Mucosa of rectum (tissue), 2 donors: Measurements from ENCODE around the gene DMBT1.

Experiments
- H3K27ac ChIP-seq, 2 donors: one replicate each; pipeline ENCODE4 v1.7.0; 2013; ENCODE audit warnings: inconsistent platforms in 2 of 2, low read depth in 2 of 2, low read length in 2 of 2
- H3K27me3 ChIP-seq, 2 donors: one replicate each; pipeline ENCODE4 v1.7.0; 2013; ENCODE audit warnings: low read length in 2 of 2; ENCODE audit not compliant: control insufficient read depth in 2 of 2, insufficient read depth in 2 of 2
- H3K36me3 ChIP-seq, 2 donors: one replicate each; pipeline ENCODE4 v1.7.0; 2013; ENCODE audit warnings: low read length in 2 of 2; ENCODE audit not compliant: control insufficient read depth in 2 of 2, insufficient read depth in 2 of 2
- H3K4me1 ChIP-seq, 2 donors: one replicate each; pipeline ENCODE4 v1.7.0; 2013; ENCODE audit warnings: low read length in 2 of 2, mild to moderate bottlenecking in 1 of 2; ENCODE audit not compliant: control insufficient read depth in 2 of 2, insufficient read depth in 2 of 2
- H3K4me3 ChIP-seq, 2 donors: one replicate each; pipeline ENCODE4 v1.7.0; 2013; ENCODE audit warnings: low read length in 2 of 2
- H3K9ac ChIP-seq, 2 donors: one replicate each; pipeline ENCODE4 v1.7.0; 2013; ENCODE audit warnings: low read length in 2 of 2, low read depth in 1 of 2, mild to moderate bottlenecking in 1 of 2
- H3K9me3 ChIP-seq, 2 donors: one replicate each; pipeline ENCODE4 v1.7.0; 2013; ENCODE audit warnings: low read length in 2 of 2; ENCODE audit not compliant: control insufficient read depth in 2 of 2
- donor health status: healthy.
- donor health status: Normal muscosa, but diverticular disease.

The DMBT1 gene

GRCh38 chr10:122663516-122664130 lies 103.1 kb downstream of the DMBT1 start:
- Histone ChIP-seq H3K9ac (no peak overlapping the region), H3K27me3 (peaks cover 0 to 6% of the 10 kb centered on the region in 2 donors), H3K27ac (no peak overlapping the region), H3K9me3 (no peaks in the 10 kb centered on the region), H3K36me3 (no peaks in the 10 kb centered on the region), H3K4me3 (no peak overlapping the region), H3K4me1 (no peaks in the 10 kb centered on the region)

GRCh38 chr10:122664501-122664900 lies 103.9 kb downstream of the DMBT1 start:
- no peaks in the 10 kb centered on the region for H3K4me1 ChIP-seq
- peaks cover 0 to 6% of the 10 kb centered on the region in 2 donors for H3K27me3 ChIP-seq
- no peaks in the 10 kb centered on the region for H3K9me3 ChIP-seq
- no peak overlapping the region for H3K9ac ChIP-seq
- H3K36me3 ChIP-seq: no peaks in the 10 kb centered on the region
- H3K4me3 ChIP-seq: no peak overlapping the region
- H3K27ac ChIP-seq: no peak overlapping the region

GRCh38 chr10:122665329-122665860 lies 104.8 kb downstream of the DMBT1 start:
- H3K9ac ChIP-seq: no peak overlapping the region
- H3K4me1 ChIP-seq: no peaks in the 10 kb centered on the region
- peaks cover 0 to 6% of the 10 kb centered on the region in 2 donors for H3K27me3 ChIP-seq
- no peak overlapping the region for H3K27ac ChIP-seq
- no peaks in the 10 kb centered on the region for H3K9me3 ChIP-seq
- no peaks in the 10 kb centered on the region for H3K36me3 ChIP-seq
- H3K4me3 ChIP-seq: no peak overlapping the region

- no peak overlapping the region for H3K9ac ChIP-seq
- H3K4me3 ChIP-seq: no peak overlapping the region
- no peaks in the 10 kb centered on the region for H3K36me3 ChIP-seq
- H3K4me1 ChIP-seq: no peaks in the 10 kb centered on the region
- H3K27ac ChIP-seq: no peak overlapping the region
- H3K9me3 ChIP-seq: no peaks in the 10 kb centered on the region
- peaks cover 0 to 6% of the 10 kb centered on the region in 2 donors for H3K27me3 ChIP-seq
Observed at GRCh38 chr10:122665946-122666345, 105.4 kb downstream of the DMBT1 start.

GRCh38 chr10:122669045-122669444 lies 108.5 kb downstream of the DMBT1 start:
- Histone ChIP-seq H3K27ac (no peak overlapping the region), H3K27me3 (peaks cover 0 to 6% of the 10 kb centered on the region in 2 donors), H3K9me3 (no peaks in the 10 kb centered on the region), H3K36me3 (no peaks in the 10 kb centered on the region), H3K4me3 (no peak overlapping the region), H3K9ac (no peak overlapping the region), H3K4me1 (no peaks in the 10 kb centered on the region)

- H3K9ac ChIP-seq: no peak overlapping the region
- H3K4me1 ChIP-seq: no peaks in the 10 kb centered on the region
- no peak overlapping the region for H3K27ac ChIP-seq
- H3K9me3 ChIP-seq: no peaks in the 10 kb centered on the region
- H3K36me3 ChIP-seq: no peaks in the 10 kb centered on the region
- H3K4me3 ChIP-seq: no peak overlapping the region
- H3K27me3 ChIP-seq: peaks cover 0 to 6% of the 10 kb centered on the region in 2 donors
Observed at GRCh38 chr10:122669842-122670241, 109.3 kb downstream of the DMBT1 start.

GRCh38 chr10:122671355-122671754 lies 110.8 kb downstream of the DMBT1 start:
- Histone ChIP-seq H3K4me1 (no peaks in the 10 kb centered on the region), H3K9me3 (no peaks in the 10 kb centered on the region), H3K27ac (no peak overlapping the region), H3K36me3 (no peaks in the 10 kb centered on the region), H3K4me3 (no peak overlapping the region), H3K27me3 (peaks cover 0 to 10% of the 10 kb centered on the region in 2 donors), H3K9ac (no peak overlapping the region)

GRCh38 chr10:122672655-122673054 lies 112.1 kb downstream of the DMBT1 start:
- peaks cover 0 to 8% of the 10 kb centered on the region in 2 donors for H3K27me3 ChIP-seq
- no peak overlapping the region for H3K4me3 ChIP-seq
- H3K36me3 ChIP-seq: no peaks in the 10 kb centered on the region
- no peaks in the 10 kb centered on the region for H3K4me1 ChIP-seq
- H3K9ac ChIP-seq: no peak overlapping the region
- no peaks in the 10 kb centered on the region for H3K9me3 ChIP-seq
- no peak overlapping the region for H3K27ac ChIP-seq

GRCh38 chr10:122673269-122673668 lies 112.7 kb downstream of the DMBT1 start:
- Histone ChIP-seq H3K4me3 (no peak overlapping the region), H3K9ac (no peak overlapping the region), H3K4me1 (no peaks in the 10 kb centered on the region), H3K27ac (no peak overlapping the region), H3K27me3 (peaks cover 0 to 7% of the 10 kb centered on the region in 2 donors), H3K36me3 (no peaks in the 10 kb centered on the region), H3K9me3 (no peaks in the 10 kb centered on the region)

- no peaks in the 10 kb centered on the region for H3K36me3 ChIP-seq
- no peak overlapping the region for H3K27ac ChIP-seq
- no peak overlapping the region for H3K9ac ChIP-seq
- no peak overlapping the region for H3K4me3 ChIP-seq
- peaks cover 0 to 4% of the 10 kb centered on the region in 2 donors for H3K27me3 ChIP-seq
- H3K9me3 ChIP-seq: no peaks in the 10 kb centered on the region
- no peaks in the 10 kb centered on the region for H3K4me1 ChIP-seq
Observed at GRCh38 chr10:122673731-122674130, 113.2 kb downstream of the DMBT1 start.
